A549 (cell line): ENCODE measurements around the gene SRGAP3. TPM values are rescaled to one million over a fixed set of nuclear protein-coding genes. Genes with fewer than 3 reads are reported as not detected.

Experiments used
- ATAC-seq, 2 experiments: fragments of 200-7000 bp in 1 of 2; fragments of >200 bp in 1 of 2; cut with Nextera tagmentation in 1 of 2; cut with Tn5 transposase in 1 of 2; 3 replicates each; pipeline versions ENCODE4 v1.8.0 to v1.9.1; 2018 to 2020; ENCODE audit warnings: mild to moderate bottlenecking in 1 of 2, moderate library complexity in 1 of 2
- CTCF ChIA-PET: fragments of 300-600 bp; sonication (Branson Sonifier 250); formaldehyde crosslinking; extraction: SDS; loops from one replicate; lab custom pipeline; 2021; ENCODE audit warnings: antibody characterized with exemption, inconsistent platforms; lab: Yijun Ruan, JAX
- POLR2A ChIA-PET: fragments of 350-600 bp; formaldehyde crosslinking; extraction: SDS; loops from one replicate; lab custom pipeline; 2021; ENCODE audit warnings: antibody characterized with exemption, inconsistent platforms; lab: Yijun Ruan, JAX
- DNase-seq, 2 experiments: peaks; one replicate each; pipeline versions ENCODE4 v3.0.0 to v3.0.0-alpha.2; 2011 to 2016; ENCODE audit warnings: low read depth in 1 of 2, low spot score in 1 of 2
- FAIRE-seq: peaks from 2 replicates; lab custom pipeline; 2011; peaks lifted over from hg19 to GRCh38; lab: Jason Lieb, UNC
- H3K27ac ChIP-seq, 2 experiments: fragments of >200 bp; sonication (Bioruptor Twin); formaldehyde crosslinking; 3 replicates each; pipeline ENCODE4 v1.5.1; 2016 to 2017
- H3K4me1 ChIP-seq: fragments of >200 bp; sonication (Bioruptor Twin); formaldehyde crosslinking; 3 replicates; pipeline ENCODE4 v1.6.1; 2016
- H3K4me2 ChIP-seq: fragments of >200 bp; sonication (Bioruptor Twin); formaldehyde crosslinking; 3 replicates; pipeline ENCODE4 v1.6.1; 2016
- H3K4me3 ChIP-seq: fragments of >200 bp; sonication (Bioruptor Twin); formaldehyde crosslinking; 3 replicates; pipeline ENCODE4 v1.5.1; 2016
- H3K9me3 ChIP-seq: fragments of >200 bp; sonication (Bioruptor Twin); formaldehyde crosslinking; 3 replicates; pipeline ENCODE4 v1.6.1; 2016
- BHLHE40 ChIP-seq: IDR thresholded peaks from 2 replicates; pipeline ENCODE4 v1.6.1; 2012; ENCODE audit warnings: low read depth, low read length, inconsistent platforms
- CBX2 ChIP-seq: fragments of 200-600 bp; sonication (generic); IDR thresholded peaks from 2 replicates; pipeline ENCODE4 v1.6.1; 2016; ENCODE audit warnings: low read depth, mild to moderate bottlenecking, borderline replicate concordance
- CEBPB ChIP-seq, 2 experiments: fragments of >200 bp in 1 of 2; sonication (Bioruptor Twin) in 1 of 2; formaldehyde crosslinking in 1 of 2; IDR thresholded peaks; 2 replicates each; pipeline ENCODE4 v1.6.1; 2012 to 2016
- CHD4 ChIP-seq: fragments of 200-600 bp; sonication (generic); IDR thresholded peaks from 2 replicates; pipeline ENCODE4 v1.6.1; 2016; ENCODE audit warnings: antibody characterized with exemption, mild to moderate bottlenecking, borderline replicate concordance
- EHF ChIP-seq: fragments of 250-450 bp; sonication (Bioruptor Pico); IDR thresholded peaks from 2 replicates; pipeline ENCODE4 v1.5.0; 2020; ENCODE audit warnings: mild to moderate bottlenecking
- EP300 ChIP-seq, 2 experiments: fragments of >200 bp; sonication (Bioruptor Twin); formaldehyde crosslinking; IDR thresholded peaks; 2 replicates in 1 of 2; 3 replicates in 1 of 2; pipeline ENCODE4 v1.6.1; 2016 to 2017
- ESRRA ChIP-seq: fragments of 150-350 bp; IDR thresholded peaks from 2 replicates; pipeline ENCODE4 v1.6.1; 2014; ENCODE audit warnings: mild to moderate bottlenecking, low read length, borderline replicate concordance
- GATA3 ChIP-seq: IDR thresholded peaks from 2 replicates; pipeline ENCODE4 v1.6.1; 2012; ENCODE audit warnings: borderline replicate concordance
- HDAC2 ChIP-seq: fragments of 200-600 bp; sonication (generic); IDR thresholded peaks from 2 replicates; pipeline ENCODE4 v1.6.1; 2016
- HOXB13 ChIP-seq: fragments of 250-450 bp; sonication (Bioruptor Pico); IDR thresholded peaks from 2 replicates; pipeline ENCODE4 v1.5.0; 2020; ENCODE audit warnings: low read depth, mild to moderate bottlenecking, moderate library complexity
- KDM1A ChIP-seq: fragments of 200-600 bp; sonication (generic); IDR thresholded peaks from 2 replicates; pipeline ENCODE4 v1.6.1; 2016; ENCODE audit warnings: low read depth, mild to moderate bottlenecking
- KDM5A ChIP-seq: fragments of 200-600 bp; sonication (generic); IDR thresholded peaks from 2 replicates; pipeline ENCODE4 v1.6.1; 2016; ENCODE audit warnings: antibody characterized with exemption, mild to moderate bottlenecking
- MAFK ChIP-seq: fragments of 450-650 bp; IDR thresholded peaks from 2 replicates; pipeline ENCODE4 v1.6.1; 2014; ENCODE audit not compliant: partially characterized antibody
- POLR2AphosphoS2 ChIP-seq: conservative IDR thresholded peaks from 2 replicates; pipeline ENCODE4 v1.6.1; 2012; ENCODE audit warnings: low read length, improper control_type of control experiment, inconsistent platforms
- RAD21 ChIP-seq, 2 experiments: fragments of >200 bp in 1 of 2; sonication (Bioruptor Twin) in 1 of 2; formaldehyde crosslinking in 1 of 2; IDR thresholded peaks in 1 of 2; conservative IDR thresholded peaks in 1 of 2; 2 replicates in 1 of 2; 3 replicates in 1 of 2; pipeline ENCODE4 v1.6.1; 2012 to 2018; ENCODE audit warnings: inconsistent platforms in 1 of 2
- SMC3 ChIP-seq: fragments of >200 bp; sonication (Bioruptor Twin); formaldehyde crosslinking; IDR thresholded peaks from 3 replicates; pipeline ENCODE4 v1.6.1; 2018; ENCODE audit warnings: inconsistent platforms
- SREBF2 ChIP-seq: fragments of 450-650 bp; IDR thresholded peaks from 2 replicates; pipeline ENCODE4 v1.6.1; 2014; ENCODE audit warnings: mild to moderate bottlenecking, moderate library complexity
- TFCP2L1 ChIP-seq: fragments of 250-450 bp; sonication (Bioruptor Pico); IDR thresholded peaks from 2 replicates; pipeline ENCODE4 v1.5.0; 2021; ENCODE audit warnings: mild to moderate bottlenecking
- TP53 ChIP-seq: fragments of 250-450 bp; sonication (Bioruptor Pico); IDR thresholded peaks from 2 replicates; pipeline ENCODE4 v1.5.0; 2021; ENCODE audit warnings: mild to moderate bottlenecking, moderate library complexity
- ZFP36 ChIP-seq: fragments of 450-650 bp; IDR thresholded peaks from 2 replicates; pipeline ENCODE4 v1.6.1; 2014; ENCODE audit warnings: borderline replicate concordance; ENCODE audit not compliant: partially characterized antibody
- ZNF302 ChIP-seq: fragments of 250-450 bp; sonication (Bioruptor Pico); IDR thresholded peaks from 2 replicates; pipeline ENCODE4 v1.9.0; 2021; ENCODE audit warnings: inconsistent platforms, mild to moderate bottlenecking, moderate library complexity
- WGBS: methylation state at CpG from one replicate; pipeline ENCODE4 v1.1.6; 2017; ENCODE audit errors: missing lambda C conversion rate; 5-methylcytosine and 5-hydroxymethylcytosine counted together
- polyA plus RNA-seq, 4 experiments: library from polyadenylated mRNA; depleted of rRNA in 3 of 4; stranded (reverse); fragments of >200 nt; fragmentation: RNase III in 1 of 4; extraction: RNeasy Plus Mini Kit Qiagen cat#74134 plus additional on column Dnase treatment in 1 of 4; gene quantifications; 2 replicates in 3 of 4; 3 replicates in 1 of 4; pipeline ENCODE4 v1.2.3, GENCODE V29; 2011 to 2017
- TF ChIP-seq, protein P1 (sequence below): IDR thresholded peaks from 2 replicates; pipeline ENCODE4 v1.6.1; 2012
- TF ChIP-seq, protein P2 (sequence below): fragments of 150-350 bp; IDR thresholded peaks from 2 replicates; pipeline ENCODE4 v1.6.1; 2014; ENCODE audit warnings: low read depth, mild to moderate bottlenecking, low read length
- TF ChIP-seq, protein P3 (sequence below): fragments of 450-650 bp; IDR thresholded peaks from 2 replicates; pipeline ENCODE4 v1.6.1; 2014; ENCODE audit warnings: antibody characterized with exemption
- TF ChIP-seq, protein P4 (sequence below): IDR thresholded peaks from 2 replicates; pipeline ENCODE4 v1.6.1; 2012
- TF ChIP-seq, protein P5 (sequence below): fragments of >200 bp; sonication (Bioruptor Twin); formaldehyde crosslinking; IDR thresholded peaks from 3 replicates; pipeline ENCODE4 v1.5.1; 2016

SRGAP3 gene
- polyA plus RNA-seq, 2 of the 4 experiments (the other 2 are of a cell fraction), result 1.6 to 2.5 TPM

DNA sequence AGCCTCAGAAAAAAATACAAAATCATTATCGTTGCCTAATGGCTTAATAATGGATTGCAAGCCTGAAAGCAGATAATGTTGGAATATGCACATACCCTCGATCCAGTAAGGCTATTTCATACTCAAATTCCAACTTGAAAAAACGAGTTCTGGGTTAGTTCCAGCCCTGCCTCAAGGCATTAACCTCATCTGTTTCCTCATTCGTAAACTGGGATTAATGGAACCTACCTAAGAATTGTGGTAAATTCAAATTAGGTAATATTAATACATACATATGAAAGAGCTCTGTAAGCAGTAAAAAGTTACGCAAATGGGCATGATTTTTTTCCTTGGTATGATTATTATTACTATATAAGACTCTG, 107.5 kb downstream of the SRGAP3 start:
- ATAC-seq (no peak), DNase-seq (no peak), FAIRE-seq (no peak)
- Histone ChIP-seq H3K4me1 (no peaks in the 10 kb centered on the region), H3K27ac (no peak overlapping the region), H3K9me3 (no peaks in the 10 kb centered on the region), H3K4me2 (no peak overlapping the region), H3K4me3 (no peak overlapping the region)
- 48% methylated on average over 5 of the region's 5 CpGs for WGBS
- ChIA-PET POLR2A (no interaction called here), CTCF (interaction anchor here (1.0 kb wide), 1 partner anchor 12 kb away, joined by 3 read pairs; no protein-coding TSS in a partner anchor)
- TF ChIP-seq CEBPB (IDR thresholded peaks at IDR 0.05) (no peak), RAD21 (conservative IDR thresholded peaks at IDR 0.05 in 1 of 2, IDR thresholded peaks at IDR 0.05 in 1 of 2) (no peak)

DNA sequence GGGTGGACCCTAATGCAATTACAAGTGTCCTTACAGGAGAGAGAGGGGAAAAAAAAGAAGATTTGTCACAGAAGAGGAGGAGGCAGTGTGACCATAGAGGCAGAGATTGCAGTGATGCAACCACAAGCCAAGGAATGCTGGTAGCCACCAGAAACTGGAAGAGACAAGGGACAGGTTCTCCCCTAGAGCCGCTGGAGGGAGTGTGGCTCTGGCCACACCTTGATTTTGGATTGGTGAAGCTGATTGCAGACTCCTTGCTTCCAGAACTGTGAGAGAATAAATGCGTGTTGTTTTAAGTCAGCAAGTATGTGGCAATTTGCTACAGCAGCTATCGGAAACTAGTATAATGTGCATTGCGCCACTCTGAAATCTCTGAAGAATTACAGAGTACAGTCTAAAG, 110.1 kb downstream of the SRGAP3 start:
- ATAC-seq (no peak), DNase-seq (no peak), FAIRE-seq (no peak)
- Histone ChIP-seq H3K27ac (no peak overlapping the region), H3K4me3 (no peak overlapping the region), H3K4me1 (no peaks in the 10 kb centered on the region), H3K9me3 (no peaks in the 10 kb centered on the region), H3K4me2 (no peak overlapping the region)
- CTCF ChIA-PET, result no interaction called here
- no peak for TF ChIP-seq ESRRA
- TF ChIP-seq, protein P1, sequence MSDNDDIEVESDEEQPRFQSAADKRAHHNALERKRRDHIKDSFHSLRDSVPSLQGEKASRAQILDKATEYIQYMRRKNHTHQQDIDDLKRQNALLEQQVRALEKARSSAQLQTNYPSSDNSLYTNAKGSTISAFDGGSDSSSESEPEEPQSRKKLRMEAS, result no peak
- no peak for TF ChIP-seq SREBF2
- no peak for TF ChIP-seq CHD4
- TF ChIP-seq, protein P2, sequence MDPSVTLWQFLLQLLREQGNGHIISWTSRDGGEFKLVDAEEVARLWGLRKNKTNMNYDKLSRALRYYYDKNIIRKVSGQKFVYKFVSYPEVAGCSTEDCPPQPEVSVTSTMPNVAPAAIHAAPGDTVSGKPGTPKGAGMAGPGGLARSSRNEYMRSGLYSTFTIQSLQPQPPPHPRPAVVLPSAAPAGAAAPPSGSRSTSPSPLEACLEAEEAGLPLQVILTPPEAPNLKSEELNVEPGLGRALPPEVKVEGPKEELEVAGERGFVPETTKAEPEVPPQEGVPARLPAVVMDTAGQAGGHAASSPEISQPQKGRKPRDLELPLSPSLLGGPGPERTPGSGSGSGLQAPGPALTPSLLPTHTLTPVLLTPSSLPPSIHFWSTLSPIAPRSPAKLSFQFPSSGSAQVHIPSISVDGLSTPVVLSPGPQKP, result no peak
- no peak for TF ChIP-seq EP300 (IDR thresholded peaks at IDR 0.05)
- TF ChIP-seq, protein P3, sequence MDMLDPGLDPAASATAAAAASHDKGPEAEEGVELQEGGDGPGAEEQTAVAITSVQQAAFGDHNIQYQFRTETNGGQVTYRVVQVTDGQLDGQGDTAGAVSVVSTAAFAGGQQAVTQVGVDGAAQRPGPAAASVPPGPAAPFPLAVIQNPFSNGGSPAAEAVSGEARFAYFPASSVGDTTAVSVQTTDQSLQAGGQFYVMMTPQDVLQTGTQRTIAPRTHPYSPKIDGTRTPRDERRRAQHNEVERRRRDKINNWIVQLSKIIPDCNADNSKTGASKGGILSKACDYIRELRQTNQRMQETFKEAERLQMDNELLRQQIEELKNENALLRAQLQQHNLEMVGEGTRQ, result no peak
- no peak for TF ChIP-seq HOXB13 (CRISPR knock-in tag)
- no peak for TF ChIP-seq MAFK
- TF ChIP-seq HDAC2, result no peak
- TF ChIP-seq ZFP36, result no peak
- POLR2A ChIA-PET, result no interaction called here
- WGBS, result 86% methylated on average over 4 of the region's 4 CpGs

DNA sequence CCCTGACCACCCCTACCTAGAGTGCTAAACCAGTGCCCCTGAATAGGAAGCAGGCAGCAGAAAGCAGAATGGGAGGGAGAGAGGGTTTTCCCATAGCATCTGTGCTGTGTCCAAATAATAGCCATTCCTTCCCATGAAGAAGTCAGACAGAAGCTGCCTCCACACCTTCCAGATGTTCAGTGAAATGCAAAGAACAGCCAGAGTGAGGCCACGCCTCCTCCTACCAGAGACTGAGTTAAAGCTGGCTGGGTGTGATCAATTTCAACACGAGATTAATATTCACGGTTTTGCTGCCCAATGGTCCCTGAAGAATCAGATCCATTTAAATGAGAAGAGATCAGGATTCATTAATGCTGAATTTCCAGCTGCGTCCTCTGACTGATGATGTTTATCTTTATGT, 111.8 kb downstream of the SRGAP3 start:
- no peak for ATAC-seq
- ChIA-PET POLR2A (no interaction called here), CTCF (interaction anchor here (0.9 kb wide), 1 partner anchor 26 kb away, joined by 3 read pairs; no protein-coding TSS in a partner anchor)
- DNase-seq, result no peak
- H3K4me1 ChIP-seq, result 0 out of 3 replicates have a peak, but pooled peaks cover 5% of the 10 kb centered on the region
- H3K4me3 ChIP-seq, result no peak overlapping the region
- H3K4me2 ChIP-seq, result no peak overlapping the region
- WGBS, result 40% methylated on average over 4 of the region's 4 CpGs
- H3K9me3 ChIP-seq, result no peaks in the 10 kb centered on the region
- FAIRE-seq, result no peak
- TF ChIP-seq, protein P1, result no peak
- TF ChIP-seq, protein P4, sequence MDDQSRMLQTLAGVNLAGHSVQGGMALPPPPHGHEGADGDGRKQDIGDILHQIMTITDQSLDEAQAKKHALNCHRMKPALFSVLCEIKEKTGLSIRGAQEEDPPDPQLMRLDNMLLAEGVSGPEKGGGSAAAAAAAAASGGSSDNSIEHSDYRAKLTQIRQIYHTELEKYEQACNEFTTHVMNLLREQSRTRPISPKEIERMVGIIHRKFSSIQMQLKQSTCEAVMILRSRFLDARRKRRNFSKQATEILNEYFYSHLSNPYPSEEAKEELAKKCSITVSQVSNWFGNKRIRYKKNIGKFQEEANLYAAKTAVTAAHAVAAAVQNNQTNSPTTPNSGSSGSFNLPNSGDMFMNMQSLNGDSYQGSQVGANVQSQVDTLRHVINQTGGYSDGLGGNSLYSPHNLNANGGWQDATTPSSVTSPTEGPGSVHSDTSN, result no peak
- TF ChIP-seq ZNF302 (CRISPR knock-in tag) (no peak), KDM5A (no peak), CBX2 (no peak), ZFP36 (no peak), TP53 (no peak), BHLHE40 (no peak), SMC3 (no peak), KDM1A (no peak), TFCP2L1 (CRISPR knock-in tag) (no peak), RAD21 (conservative IDR thresholded peaks at IDR 0.05 in 1 of 2, IDR thresholded peaks at IDR 0.05 in 1 of 2) (no peak), CEBPB (IDR thresholded peaks at IDR 0.05) (no peak), EHF (CRISPR knock-in tag) (no peak), GATA3 (no peak), POLR2AphosphoS2 (no peak), HDAC2 (no peak)
- TF ChIP-seq, protein P3, result no peak
- TF ChIP-seq, protein P5, sequence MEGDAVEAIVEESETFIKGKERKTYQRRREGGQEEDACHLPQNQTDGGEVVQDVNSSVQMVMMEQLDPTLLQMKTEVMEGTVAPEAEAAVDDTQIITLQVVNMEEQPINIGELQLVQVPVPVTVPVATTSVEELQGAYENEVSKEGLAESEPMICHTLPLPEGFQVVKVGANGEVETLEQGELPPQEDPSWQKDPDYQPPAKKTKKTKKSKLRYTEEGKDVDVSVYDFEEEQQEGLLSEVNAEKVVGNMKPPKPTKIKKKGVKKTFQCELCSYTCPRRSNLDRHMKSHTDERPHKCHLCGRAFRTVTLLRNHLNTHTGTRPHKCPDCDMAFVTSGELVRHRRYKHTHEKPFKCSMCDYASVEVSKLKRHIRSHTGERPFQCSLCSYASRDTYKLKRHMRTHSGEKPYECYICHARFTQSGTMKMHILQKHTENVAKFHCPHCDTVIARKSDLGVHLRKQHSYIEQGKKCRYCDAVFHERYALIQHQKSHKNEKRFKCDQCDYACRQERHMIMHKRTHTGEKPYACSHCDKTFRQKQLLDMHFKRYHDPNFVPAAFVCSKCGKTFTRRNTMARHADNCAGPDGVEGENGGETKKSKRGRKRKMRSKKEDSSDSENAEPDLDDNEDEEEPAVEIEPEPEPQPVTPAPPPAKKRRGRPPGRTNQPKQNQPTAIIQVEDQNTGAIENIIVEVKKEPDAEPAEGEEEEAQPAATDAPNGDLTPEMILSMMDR, result no peak
- TF ChIP-seq, all 56 proteins: peak for 0
- H3K27ac ChIP-seq, result no peak overlapping the region
